Left lung (tissue), 10 donors: ENCODE measurements around the gene PTPN5. TPM values are rescaled to one million over a fixed set of nuclear protein-coding genes. Genes with fewer than 3 reads are reported as not detected.

Source experiments
- ATAC-seq: fragments of 200-7000 bp; cut with Tn5 transposase; one replicate; pipeline ENCODE4 v1.9.1; 2020; ENCODE audit warnings: moderate library complexity
- DNase-seq, 4 donors: peaks; one replicate each; pipeline ENCODE4 v3.0.0-alpha.2; 2013 to 2020
- H3K27ac ChIP-seq, 2 donors: fragments of 200-600 bp; sonication (generic) in 1 of 2; one replicate each; pipeline versions ENCODE4 v1.5.0 to v1.8.0; 2020 to 2021
- H3K27me3 ChIP-seq, 2 donors: fragments of 200-600 bp; sonication (generic) in 1 of 2; one replicate each; pipeline versions ENCODE4 v1.5.0 to v1.8.0; 2020 to 2021
- H3K36me3 ChIP-seq, 2 donors: fragments of 200-600 bp; sonication (generic) in 1 of 2; one replicate each; pipeline versions ENCODE4 v1.5.0 to v1.8.0; 2020 to 2021
- H3K4me1 ChIP-seq, 2 donors: fragments of 200-600 bp; one replicate each; pipeline ENCODE4 v1.8.0; 2021
- H3K4me3 ChIP-seq, 2 donors: fragments of 200-600 bp; sonication (generic) in 1 of 2; one replicate each; pipeline versions ENCODE4 v1.5.0 to v1.8.0; 2020 to 2021; ENCODE audit warnings: mild to moderate bottlenecking in 1 of 2
- H3K9me3 ChIP-seq, 2 donors: fragments of 200-600 bp; sonication (generic) in 1 of 2; one replicate each; pipeline versions ENCODE4 v1.5.0 to v1.8.0; 2020 to 2021
- CTCF ChIP-seq, 2 donors: fragments of 200-600 bp; sonication (generic) in 1 of 2; IDR thresholded peaks; one replicate each; pipeline versions ENCODE4 v1.5.0 to v1.8.0; 2021; ENCODE audit warnings: antibody characterized with exemption in 2 of 2
- intact Hi-C, 2 donors: fragments of 100-400 bp; cut with DNase I; formaldehyde crosslinking; loops; one replicate each; pipeline versions ENCODE4 v1.11.2 to v1.14.2; 2022
- polyA plus RNA-seq, 6 donors: library from polyadenylated mRNA; unstranded; fragments of 120-200 nt; gene quantifications; one replicate each; pipeline ENCODE4 v1.2.1, GENCODE V29; 2013; ENCODE audit not compliant: insufficient read length in 6 of 6
- total RNA-seq, 2 donors: library from RNA; stranded (reverse); fragmentation: NEBNext Ultra II Directional; extraction: Animal tissue kit (Norgen Biotek cat#: 25700); gene quantifications; one replicate each; pipeline ENCODE4 v1.2.1, GENCODE V29; 2021
- donor health status: DM: no; HTN: yes; CAD: no.
- donor health status: DM: no; HTN: no; CAD: no.

PTPN5 gene
- total and polyA plus RNA-seq, 8 donors, result 0.13 to 1.4 (median 0.83) TPM; not detected in 1

- Histone ChIP-seq H3K36me3 (no peaks in the 10 kb centered on the region), H3K27me3 (peaks cover 0 to 12% of the 10 kb centered on the region in 2 donors), H3K9me3 (no peaks in the 10 kb centered on the region), H3K27ac (peak overlapping the region; percentile 46 to 57), H3K4me1 (peaks cover 0 to 16% of the 10 kb centered on the region in 2 donors), H3K4me3 (peak overlapping the region; percentile 45 to 57)
- ATAC-seq (peak; percentile 85), DNase-seq (peak in 3 of 4 donors; percentile 44 to 58 (median 47))
- intact Hi-C loops, result no loop called here
- peak; percentile 84 to 87 for TF ChIP-seq CTCF (IDR thresholded peaks at IDR 0.05)
Observed at GRCh38 chr11:18721561-18722292, 69.9 kb downstream of the PTPN5 start.

GRCh38 chr11:18720808-18721560, 70.6 kb downstream of the PTPN5 start:
- Histone ChIP-seq H3K27me3 (peaks cover 0 to 12% of the 10 kb centered on the region in 2 donors), H3K27ac (peak overlapping the region; percentile 54 to 57), H3K4me3 (peak overlapping the region; percentile 45 to 57), H3K9me3 (no peaks in the 10 kb centered on the region), H3K4me1 (peaks cover 0 to 16% of the 10 kb centered on the region in 2 donors), H3K36me3 (no peaks in the 10 kb centered on the region)
- DNase-seq (peak; percentile 77 to 93 (median 89)), ATAC-seq (peak; percentile 97)
- intact Hi-C loops, result no loop called here
- TF ChIP-seq CTCF (IDR thresholded peaks at IDR 0.05), result no peak

- intact Hi-C loops, result no loop called here
- H3K9me3 ChIP-seq, result no peaks in the 10 kb centered on the region
- H3K27ac ChIP-seq, result peak overlapping the region in 1 of 2 donors; percentile 54
- peaks cover 0 to 12% of the 10 kb centered on the region in 2 donors for H3K27me3 ChIP-seq
- H3K36me3 ChIP-seq, result no peaks in the 10 kb centered on the region
- peaks cover 0 to 16% of the 10 kb centered on the region in 2 donors for H3K4me1 ChIP-seq
- ATAC-seq (no peak), DNase-seq (peak in 1 of 4 donors; percentile 28)
- no peak overlapping the region for H3K4me3 ChIP-seq
- no peak for TF ChIP-seq CTCF (IDR thresholded peaks at IDR 0.05)
Observed at GRCh38 chr11:18720091-18720807, 71.3 kb downstream of the PTPN5 start.

GRCh38 chr11:18715476-18715875, 76.1 kb downstream of the PTPN5 start:
- no peak for TF ChIP-seq CTCF (IDR thresholded peaks at IDR 0.05)
- Histone ChIP-seq H3K27ac (no peak overlapping the region), H3K4me3 (no peak overlapping the region), H3K4me1 (no peaks in the 10 kb centered on the region), H3K9me3 (no peaks in the 10 kb centered on the region), H3K36me3 (no peaks in the 10 kb centered on the region), H3K27me3 (peaks cover 0 to under 1% of the 10 kb centered on the region in 2 donors)
- DNase-seq (no peak), ATAC-seq (no peak)
- intact Hi-C loops, result no loop called here

GRCh38 chr11:18714443-18714780, 77.2 kb downstream of the PTPN5 start:
- no peak for TF ChIP-seq CTCF (IDR thresholded peaks at IDR 0.05)
- ATAC-seq, result no peak
- no peak for DNase-seq
- Histone ChIP-seq H3K27ac (no peak overlapping the region), H3K27me3 (no peaks in the 10 kb centered on the region), H3K4me3 (no peak overlapping the region), H3K9me3 (no peaks in the 10 kb centered on the region), H3K4me1 (no peaks in the 10 kb centered on the region), H3K36me3 (no peaks in the 10 kb centered on the region)
- intact Hi-C loops, result no loop called here
